Type B pancreatic cell (in vitro differentiated cells): ENCODE data around the gene TTC39C. TPM values are rescaled to one million over a fixed set of nuclear protein-coding genes. Genes with fewer than 3 reads are reported as not detected.

Experiments
- DNase-seq: peaks from one replicate; pipeline ENCODE4 v3.0.0; 2021; ENCODE audit warnings: mixed read lengths; ENCODE audit not compliant: unreplicated experiment; ENCODE audit errors: extremely low spot score
- H3K27ac Mint-ChIP-seq: 2 replicates; pipeline ENCODE4 v1.8.0; 2021; ENCODE audit warnings: mild to moderate bottlenecking, mixed read lengths
- H3K27me3 Mint-ChIP-seq: 2 replicates; pipeline ENCODE4 v1.8.0; 2021; ENCODE audit warnings: mixed read lengths
- H3K36me3 Mint-ChIP-seq: 2 replicates; pipeline ENCODE4 v1.8.0; 2021; ENCODE audit warnings: mixed read lengths
- H3K4me1 Mint-ChIP-seq: one replicate; pipeline ENCODE4 v1.8.0; 2021; ENCODE audit warnings: mixed read lengths; ENCODE audit not compliant: unreplicated experiment
- H3K4me3 Mint-ChIP-seq: 2 replicates; pipeline ENCODE4 v1.8.0; 2021; ENCODE audit warnings: mild to moderate bottlenecking, mixed read lengths
- H3K9me3 Mint-ChIP-seq: 2 replicates; pipeline ENCODE4 v1.8.0; 2021; ENCODE audit warnings: mixed read lengths
- total RNA-seq: library from RNA; stranded (reverse); gene quantifications from 2 replicates; pipeline ENCODE4 v1.2.1, GENCODE V29; 2021; ENCODE audit warnings: low replicate concordance
- TF ChIP-seq, protein P1 (sequence below): fragments of 200-600 bp; sonication (generic); conservative IDR thresholded peaks from 2 replicates; pipeline ENCODE4 v1.5.0; 2021; ENCODE audit warnings: antibody characterized with exemption, mild to moderate bottlenecking

TTC39C gene
- total RNA-seq, 1 donor from 2014 or later: 21.6 TPM

DNA sequence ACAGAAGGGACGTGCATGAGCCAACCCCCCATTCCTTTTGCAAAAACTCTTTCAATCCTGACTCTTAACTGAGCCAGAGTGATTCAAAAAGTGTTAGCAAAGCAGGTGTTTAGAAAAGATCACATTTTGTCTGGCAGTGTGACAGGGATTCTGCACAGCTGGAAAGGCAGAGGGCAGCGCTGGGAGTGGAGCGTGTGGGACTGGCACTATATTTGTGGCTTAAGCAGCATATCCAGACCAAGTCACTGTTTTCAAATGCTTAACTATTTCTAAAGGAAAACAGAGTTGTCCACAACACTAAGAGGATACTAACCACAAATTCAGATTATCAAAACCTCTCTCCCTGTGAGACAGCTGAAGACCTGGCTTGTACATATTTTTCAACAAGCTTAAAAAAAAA, 143.3 kb downstream of the TTC39C start:
- Mint-ChIP-seq H3K4me3 (no peak overlapping the region), H3K36me3 (peaks cover 21% of the 10 kb centered on the region), H3K9me3 (no peaks in the 10 kb centered on the region), H3K4me1 (peaks cover 8% of the 10 kb centered on the region), H3K27me3 (no peaks in the 10 kb centered on the region), H3K27ac (no peak overlapping the region)
- TF ChIP-seq, protein P1, sequence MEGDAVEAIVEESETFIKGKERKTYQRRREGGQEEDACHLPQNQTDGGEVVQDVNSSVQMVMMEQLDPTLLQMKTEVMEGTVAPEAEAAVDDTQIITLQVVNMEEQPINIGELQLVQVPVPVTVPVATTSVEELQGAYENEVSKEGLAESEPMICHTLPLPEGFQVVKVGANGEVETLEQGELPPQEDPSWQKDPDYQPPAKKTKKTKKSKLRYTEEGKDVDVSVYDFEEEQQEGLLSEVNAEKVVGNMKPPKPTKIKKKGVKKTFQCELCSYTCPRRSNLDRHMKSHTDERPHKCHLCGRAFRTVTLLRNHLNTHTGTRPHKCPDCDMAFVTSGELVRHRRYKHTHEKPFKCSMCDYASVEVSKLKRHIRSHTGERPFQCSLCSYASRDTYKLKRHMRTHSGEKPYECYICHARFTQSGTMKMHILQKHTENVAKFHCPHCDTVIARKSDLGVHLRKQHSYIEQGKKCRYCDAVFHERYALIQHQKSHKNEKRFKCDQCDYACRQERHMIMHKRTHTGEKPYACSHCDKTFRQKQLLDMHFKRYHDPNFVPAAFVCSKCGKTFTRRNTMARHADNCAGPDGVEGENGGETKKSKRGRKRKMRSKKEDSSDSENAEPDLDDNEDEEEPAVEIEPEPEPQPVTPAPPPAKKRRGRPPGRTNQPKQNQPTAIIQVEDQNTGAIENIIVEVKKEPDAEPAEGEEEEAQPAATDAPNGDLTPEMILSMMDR: no peak
- no peak for DNase-seq

- H3K36me3 Mint-ChIP-seq: peaks cover 32% of the 10 kb centered on the region
- no peak for DNase-seq
- no peaks in the 10 kb centered on the region for H3K27me3 Mint-ChIP-seq
- H3K4me1 Mint-ChIP-seq: peaks cover 8% of the 10 kb centered on the region
- H3K27ac Mint-ChIP-seq: no peak overlapping the region
- no peak overlapping the region for H3K4me3 Mint-ChIP-seq
- no peaks in the 10 kb centered on the region for H3K9me3 Mint-ChIP-seq
- TF ChIP-seq, protein P1: no peak
Measured at GRCh38 chr18:24160086-24160485, 145.5 kb downstream of the TTC39C start.

DNA sequence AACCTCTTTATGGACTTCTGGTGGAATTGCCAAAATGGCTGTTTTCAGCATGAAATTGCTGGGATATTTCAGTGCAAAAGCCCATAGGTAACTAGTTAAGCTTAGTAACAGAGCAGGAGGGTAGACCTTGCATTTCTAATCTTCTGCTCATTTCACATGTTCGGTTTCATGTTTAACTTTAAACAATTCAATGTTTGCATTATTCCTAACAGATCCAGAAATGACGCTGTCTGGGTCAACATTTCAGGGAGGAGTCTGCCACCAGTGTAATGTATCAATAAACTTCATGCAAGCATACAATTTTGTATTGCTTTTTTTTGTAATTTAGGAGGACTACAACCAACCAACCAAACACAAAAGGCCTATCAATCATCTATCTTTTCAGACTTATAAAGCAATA, 146.8 kb downstream of the TTC39C start:
- no peaks in the 10 kb centered on the region for H3K27me3 Mint-ChIP-seq
- peaks cover 30% of the 10 kb centered on the region for H3K36me3 Mint-ChIP-seq
- H3K4me3 Mint-ChIP-seq: no peak overlapping the region
- peaks cover 8% of the 10 kb centered on the region for H3K4me1 Mint-ChIP-seq
- DNase-seq: no peak
- H3K27ac Mint-ChIP-seq: no peak overlapping the region
- TF ChIP-seq, protein P1: no peak
- no peaks in the 10 kb centered on the region for H3K9me3 Mint-ChIP-seq

- Mint-ChIP-seq H3K27ac (no peak overlapping the region), H3K4me3 (no peak overlapping the region), H3K9me3 (no peaks in the 10 kb centered on the region), H3K27me3 (no peaks in the 10 kb centered on the region), H3K4me1 (no peaks in the 10 kb centered on the region), H3K36me3 (peaks cover 40% of the 10 kb centered on the region)
- TF ChIP-seq, protein P1: no peak
- no peak for DNase-seq
Measured at GRCh38 chr18:24168496-24168895, 153.9 kb downstream of the TTC39C start.

- TF ChIP-seq, protein P1: no peak
Measured at GRCh38 chr18:24170360-24170759, 155.8 kb downstream of the TTC39C start.

GRCh38 chr18:24173997-24174396, 159.4 kb downstream of the TTC39C start:
- Mint-ChIP-seq H3K36me3 (peaks cover 20% of the 10 kb centered on the region), H3K9me3 (no peaks in the 10 kb centered on the region), H3K27ac (no peak overlapping the region), H3K4me3 (no peak overlapping the region), H3K4me1 (no peaks in the 10 kb centered on the region), H3K27me3 (no peaks in the 10 kb centered on the region)
- TF ChIP-seq, protein P1: no peak
- DNase-seq: no peak

More at GRCh38 chr18:24170360-24170759, 155.8 kb downstream of the TTC39C start:
- Mint-ChIP-seq H3K9me3 (no peaks in the 10 kb centered on the region), H3K4me3 (no peak overlapping the region), H3K4me1 (no peaks in the 10 kb centered on the region), H3K36me3 (peaks cover 32% of the 10 kb centered on the region), H3K27me3 (no peaks in the 10 kb centered on the region), H3K27ac (no peak overlapping the region)
- no peak for DNase-seq
